22Rv1 (cell line): ENCODE measurements around the gene OR6J1.
"Not testable (repeated sequence)": the region's sequence is repeated elsewhere in the genome, so short reads cannot be mapped to it uniquely, and the experiment has no call there.

Source experiments
- H3K27ac ChIP-seq: fragments of 450-650 bp; 2 replicates; pipeline ENCODE4 v1.5.1; 2017
- CTCF ChIP-seq: fragments of 450-650 bp; IDR thresholded peaks from 2 replicates; pipeline ENCODE4 v1.5.1; 2017; ENCODE audit warnings: mild to moderate bottlenecking
- ZFX ChIP-seq: fragments of 450-650 bp; IDR thresholded peaks from 2 replicates; pipeline ENCODE4 v1.6.1; 2017; ENCODE audit warnings: antibody characterized with exemption, borderline replicate concordance

OR6J1 gene

GRCh38 chr14:22650046-22650739, 6.0 kb upstream of the OR6J1 start:
- TF ChIP-seq CTCF (no peak), ZFX (no peak)
- H3K27ac ChIP-seq: no peak overlapping the region

GRCh38 chr14:22648506-22648905, 4.4 kb upstream of the OR6J1 start:
- no peak overlapping the region for H3K27ac ChIP-seq
- TF ChIP-seq ZFX (no peak), CTCF (no peak)

GRCh38 chr14:22646570-22647254, 2.6 kb upstream of the OR6J1 start:
- no peak overlapping the region for H3K27ac ChIP-seq
- TF ChIP-seq CTCF (no peak), ZFX (no peak)

GRCh38 chr14:22641846-22642245, 2.3 kb downstream of the OR6J1 start:
- no peak overlapping the region for H3K27ac ChIP-seq
- TF ChIP-seq ZFX (no peak), CTCF (no peak)

- TF ChIP-seq ZFX (no peak), CTCF (no peak)
- no peak overlapping the region for H3K27ac ChIP-seq
These were observed 4.0 kb downstream of the OR6J1 start for GRCh38 chr14:22640192-22640591.

GRCh38 chr14:22635980-22636379, 8.2 kb downstream of the OR6J1 start:
- not testable (repeated sequence) for H3K27ac ChIP-seq

- H3K27ac ChIP-seq: no peak overlapping the region
- TF ChIP-seq CTCF (no peak), ZFX (no peak)
These were observed 9.8 kb downstream of the OR6J1 start for GRCh38 chr14:22634233-22634900.
